ENCODE results near the gene OR10C1.
"Not testable (repeated sequence)": the region's sequence is repeated elsewhere in the genome, so short reads cannot be mapped to it uniquely, and the experiment has no call there.

Gene OR10C1

DNA sequence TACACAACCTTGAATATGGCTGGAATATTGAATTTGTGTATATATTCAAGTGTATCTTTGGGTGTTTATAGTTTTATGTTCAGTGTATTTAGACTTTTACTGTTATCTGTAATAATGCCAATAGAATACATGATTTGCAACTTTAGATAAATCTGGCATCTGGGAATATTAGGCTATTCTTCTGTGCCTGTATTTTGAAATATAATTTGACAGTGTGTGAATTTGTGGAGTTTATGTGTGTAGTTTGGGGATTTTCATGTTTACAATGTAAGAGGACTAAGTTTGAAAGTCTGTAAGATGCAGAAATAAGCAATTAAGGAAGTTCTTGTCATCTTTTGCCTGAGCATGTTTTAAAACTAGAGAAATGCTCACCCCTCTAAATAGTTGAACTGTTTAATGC, at the start of gene OR10C1:
OR10C1 (plus strand) TSS at position 301 of the 400 bp plus-strand sequence. CDS start 710 bp downstream, outside the sequence.
- DNase-seq: no peak

DNA sequence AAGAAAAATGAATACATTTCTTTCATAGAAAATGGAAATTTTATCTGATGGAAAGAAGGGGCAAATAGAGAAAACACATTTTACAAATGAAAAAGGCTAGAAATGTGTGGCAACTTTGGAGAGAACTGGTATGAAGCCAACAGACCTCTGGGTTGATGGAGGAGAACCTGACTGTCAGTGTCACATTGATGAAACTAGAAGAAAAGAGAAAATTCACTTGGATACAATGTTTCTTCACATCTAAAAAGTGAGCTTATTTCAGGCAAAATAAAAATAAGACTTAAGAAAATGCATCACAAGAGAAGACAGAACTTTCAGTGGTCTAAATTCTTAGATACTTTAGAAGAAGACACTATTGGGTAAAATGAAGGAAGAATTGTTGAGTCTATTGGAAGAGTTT, 43.8 kb upstream of the OR10C1 start, which contains the start of gene OR12D2:
OR12D2 (plus strand) TSS at position 301 of the 400 bp plus-strand sequence. CDS start 1,069 bp downstream, outside the sequence.
- no peak for DNase-seq

- no peak for DNase-seq
These were observed 39.6 kb upstream of the OR10C1 start for GRCh38 chr6:29399525-29399924.

DNA sequence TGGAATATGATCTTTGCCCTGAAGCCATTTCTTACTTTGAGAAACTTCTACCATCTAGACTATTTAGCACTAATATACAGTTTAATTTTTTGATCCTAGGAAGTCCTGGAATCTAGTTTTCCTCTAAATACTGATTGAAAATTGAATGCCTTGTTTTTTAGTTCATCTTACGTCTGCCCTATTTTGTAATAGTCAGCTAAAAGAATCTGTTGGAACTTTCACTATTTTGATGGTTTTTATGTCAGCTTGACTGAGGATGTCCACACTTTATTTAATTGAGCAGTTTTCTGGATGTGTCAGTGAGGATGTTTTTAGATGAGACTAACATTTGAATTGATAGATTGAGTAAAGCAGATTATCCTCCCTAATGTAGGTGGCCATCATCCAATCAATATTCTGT, 35.3 kb upstream of the OR10C1 start:
- DNase-seq: no peak

- no peak for DNase-seq
These were observed 24.5 kb upstream of the OR10C1 start, which contains the start of gene OR12D1 for GRCh38 chr6:29414588-29414987. Gene OR12D1, plus strand, starts transcription at chr6:29414928.

GRCh38 chr6:29419516-29419915, 19.6 kb upstream of the OR10C1 start:
- DNase-seq: no peak

GRCh38 chr6:29424168-29424567, 14.9 kb upstream of the OR10C1 start:
- DNase-seq: no peak

DNA sequence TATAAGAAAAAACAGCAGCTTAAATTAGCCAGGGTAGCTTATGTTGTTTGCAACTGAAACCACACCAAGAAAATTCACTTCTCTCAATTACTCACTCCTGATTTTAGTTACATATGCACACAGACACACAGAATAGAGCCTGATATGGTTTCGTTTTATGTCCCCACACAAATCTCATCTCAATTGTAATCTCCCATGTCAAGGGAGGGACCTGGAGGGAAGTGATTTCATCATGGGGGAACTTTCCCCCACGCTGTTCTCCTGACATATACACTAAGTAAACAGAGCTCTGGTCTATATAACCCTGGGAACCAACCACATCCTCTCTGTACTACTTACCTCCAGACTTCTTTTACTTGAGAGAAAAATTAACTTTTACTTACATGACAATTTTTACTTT, 14.5 kb upstream of the OR10C1 start:
- no peak for DNase-seq

DNA sequence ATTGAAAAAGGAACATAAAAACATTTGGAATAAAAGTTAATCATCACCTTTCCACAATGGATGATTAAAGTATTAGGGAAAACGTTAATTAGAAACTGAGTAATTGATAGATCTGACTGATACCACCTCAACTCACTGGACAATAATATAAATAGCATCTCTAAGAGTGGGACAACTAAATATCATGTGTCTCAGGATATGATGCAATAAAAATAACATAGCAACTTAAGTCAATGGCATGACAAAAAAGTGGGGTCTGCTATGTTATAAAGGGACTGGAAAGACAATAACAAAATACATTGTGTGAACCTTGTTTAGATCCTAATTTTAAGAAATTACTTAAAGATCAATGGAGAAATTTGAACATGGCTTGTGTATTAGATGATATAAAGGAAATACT, 14.0 kb upstream of the OR10C1 start:
- DNase-seq: no peak

- no peak for DNase-seq
These were observed 12.5 kb upstream of the OR10C1 start for GRCh38 chr6:29426654-29427053.

- not testable (repeated sequence) for DNase-seq
These were observed 2.4 kb upstream of the OR10C1 start for GRCh38 chr6:29436730-29437129.

- DNase-seq: no peak
These were observed 3.6 kb downstream of the OR10C1 start for GRCh38 chr6:29442719-29443118.

DNA sequence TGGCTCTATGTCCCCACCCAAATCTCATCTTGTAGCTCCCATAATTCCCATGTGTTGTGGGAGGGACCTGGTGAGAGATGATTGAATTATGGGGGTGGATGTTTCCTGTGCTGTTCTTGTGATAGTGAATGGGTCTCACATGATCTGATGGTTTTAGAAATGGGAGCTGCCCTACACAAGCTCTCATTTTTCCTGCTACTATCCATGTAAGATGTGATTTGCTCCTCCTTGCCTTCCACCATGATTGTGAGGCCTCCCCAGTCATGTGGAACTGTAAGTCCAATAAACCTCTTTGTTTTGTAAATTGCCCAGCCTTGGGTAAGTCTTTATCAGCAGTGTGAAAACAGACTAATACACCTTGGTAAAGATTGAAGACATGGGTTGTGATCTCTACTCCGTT, 4.9 kb downstream of the OR10C1 start:
- not testable (repeated sequence) for DNase-seq

DNA sequence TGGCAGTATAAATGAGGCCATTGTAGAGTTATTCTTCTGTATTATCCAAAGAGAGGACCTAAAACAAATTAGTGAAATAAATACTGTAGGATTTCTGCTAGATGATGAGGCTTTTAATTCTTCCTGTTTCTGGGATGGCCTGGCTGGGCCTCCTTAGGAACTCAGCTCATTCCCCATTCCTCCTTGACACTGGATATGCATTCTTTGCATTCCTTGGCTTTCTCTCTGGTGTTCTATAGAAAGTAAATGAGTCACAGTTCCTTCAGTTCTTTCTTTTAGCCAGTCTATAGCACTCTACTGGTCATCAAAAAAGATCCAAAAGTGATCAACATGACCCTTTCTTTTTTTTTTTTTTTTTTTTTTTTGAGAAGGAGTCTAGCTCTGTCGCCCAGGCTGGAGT, 8.6 kb downstream of the OR10C1 start:
- DNase-seq: no peak

- DNase-seq: no peak
These were observed 12.5 kb downstream of the OR10C1 start for GRCh38 chr6:29451471-29452193.

DNA sequence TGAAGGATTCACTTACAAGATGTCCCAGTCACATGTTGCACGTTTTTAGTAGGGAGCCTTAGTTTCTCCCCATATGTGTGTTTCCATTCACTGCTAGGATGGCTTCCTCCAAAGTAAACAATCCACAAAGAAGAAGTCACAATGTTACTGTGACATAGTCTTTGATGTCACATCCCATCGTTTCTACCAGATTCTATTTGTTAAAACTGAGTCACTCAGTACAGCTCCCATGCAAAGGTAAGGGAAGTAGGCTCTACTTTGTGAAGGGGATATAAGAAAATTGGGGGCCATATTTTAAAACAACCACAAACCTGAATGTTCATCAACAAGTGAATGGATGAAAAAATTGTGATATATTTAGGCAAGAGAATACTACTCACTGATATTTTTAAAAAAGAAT, 17.9 kb downstream of the OR10C1 start, which contains the start of the genes OR11A1 and OR2H1:
OR11A1 (minus strand) TSS at position 101 of the 400 bp plus-strand sequence. CDS start 29,430 bp downstream, outside the sequence.
OR2H1 (plus strand) TSS at position 185 of the 400 bp plus-strand sequence. CDS start 4,615 bp downstream, outside the sequence.
- no peak for DNase-seq

- no peak for DNase-seq
These were observed 22.1 kb downstream of the OR10C1 start for GRCh38 chr6:29461021-29461814.

- DNase-seq: no peak
These were observed 22.9 kb downstream of the OR10C1 start for GRCh38 chr6:29462022-29462421.

DNA sequence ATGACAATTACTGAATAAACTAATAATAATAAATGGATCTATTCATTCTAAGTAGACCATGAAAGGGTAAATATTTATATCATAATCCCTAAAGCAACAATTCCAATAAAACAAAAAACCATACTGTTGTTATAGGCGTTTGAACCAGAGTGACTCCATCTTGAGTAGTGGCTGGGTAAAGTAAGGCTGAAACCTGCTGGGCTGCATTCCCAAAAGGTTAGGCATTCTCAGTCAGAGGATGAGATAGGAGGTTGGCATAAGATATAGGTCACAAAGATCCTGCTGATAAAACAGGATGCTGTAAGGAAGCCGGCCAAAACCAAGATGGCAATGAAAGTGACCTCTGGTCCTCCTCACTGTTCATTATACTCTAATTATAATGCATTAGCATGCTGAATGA, 26.2 kb downstream of the OR10C1 start:
- DNase-seq: no peak

DNA sequence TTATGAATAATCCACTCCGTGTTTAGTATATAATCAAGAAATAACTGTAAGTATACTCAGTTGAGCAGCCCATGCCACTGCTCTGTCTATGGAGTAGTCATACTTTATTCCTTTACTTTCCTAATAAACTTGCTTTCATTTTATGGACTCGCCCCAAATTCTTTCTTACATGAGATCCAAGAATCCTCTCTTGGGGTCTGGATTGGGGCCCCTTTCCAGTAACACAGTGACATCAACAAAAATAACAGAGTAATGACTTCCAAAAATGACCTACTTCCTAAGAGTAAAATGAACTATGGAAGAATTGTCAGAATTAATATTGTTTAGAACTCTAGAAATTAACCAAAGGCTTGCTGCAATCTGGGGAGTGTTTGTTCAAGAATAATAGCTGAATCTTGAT, 26.7 kb downstream of the OR10C1 start:
- DNase-seq: no peak

- no peak for DNase-seq
These were observed 27.1 kb downstream of the OR10C1 start for GRCh38 chr6:29466241-29466640.

GRCh38 chr6:29474996-29475395, 35.9 kb downstream of the OR10C1 start:
- no peak for DNase-seq

DNA sequence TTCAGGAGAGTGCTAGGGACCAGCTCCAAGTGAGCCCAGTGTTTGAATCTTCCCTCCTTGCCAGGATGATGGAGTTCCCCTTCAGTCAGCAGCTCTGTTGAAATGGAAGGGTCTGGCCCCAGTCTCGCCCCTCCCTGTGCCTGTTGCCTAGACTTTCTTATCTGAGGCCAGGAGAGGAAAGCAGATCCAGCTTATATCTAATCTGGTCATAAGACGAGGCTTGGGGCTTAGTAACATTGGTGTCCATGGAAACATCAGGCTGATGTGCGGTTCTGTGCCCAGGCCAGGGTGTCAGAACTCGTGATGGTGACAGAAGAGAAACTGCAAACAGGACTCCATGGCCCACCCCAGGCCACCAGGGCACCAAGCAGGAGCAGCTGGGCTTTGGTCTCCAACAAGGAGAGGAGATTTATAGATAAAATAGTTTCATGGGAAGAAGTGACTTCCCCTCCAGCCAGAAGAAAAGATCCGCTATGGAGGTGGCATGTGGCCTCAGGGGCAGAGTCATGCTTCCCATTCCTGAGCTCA, 38.9 kb downstream of the OR10C1 start:
- no peak for DNase-seq

DNA sequence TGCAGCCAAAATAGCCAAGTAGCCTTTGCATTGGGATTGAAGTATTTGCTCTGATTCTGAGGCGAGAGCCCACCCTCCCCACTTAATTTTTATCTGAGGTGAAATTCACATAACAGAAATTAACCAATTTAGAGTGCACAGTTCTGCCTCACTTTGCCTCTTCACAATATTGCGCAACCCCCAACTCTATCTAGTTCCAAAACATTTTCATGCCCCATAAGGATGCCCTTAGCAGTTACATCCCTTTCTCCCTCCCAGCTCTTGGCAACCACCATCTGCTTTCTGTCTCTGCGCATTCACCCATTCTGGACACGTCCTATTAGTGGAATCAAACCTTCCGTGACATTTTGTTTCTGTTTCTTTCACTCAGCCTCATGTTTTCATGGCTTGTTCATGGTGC, 39.6 kb downstream of the OR10C1 start:
- no peak for DNase-seq
